Lung (tissue), 12 donors: ENCODE measurements around the gene CAPS2. TPM values are rescaled to one million over a fixed set of nuclear protein-coding genes. Genes with fewer than 3 reads are reported as not detected.
A peak's percentile ranks its signal among the peaks of the same experiment; 100 is the strongest.

Source experiments
- ATAC-seq: fragments of 200-7000 bp; cut with Tn5 transposase; one replicate; pipeline ENCODE4 v1.9.1; 2020; ENCODE audit warnings: moderate number of reproducible peaks; ENCODE audit not compliant: insufficient read depth, low FRiP score
- DNase-seq, 3 donors: peaks; one replicate each; pipeline ENCODE4 v3.0.0-alpha.2; 2013 to 2017
- H3K27ac ChIP-seq, 2 donors: one replicate each; pipeline ENCODE4 v1.5.1; 2013; ENCODE audit warnings: mild to moderate bottlenecking in 2 of 2, moderate library complexity in 2 of 2, control low read depth in 1 of 2, inconsistent platforms in 1 of 2, low read depth in 1 of 2, low read length in 1 of 2
- H3K27me3 ChIP-seq, 3 donors: one replicate each; pipeline ENCODE4 v1.5.1; 2013; ENCODE audit warnings: low read length in 2 of 3; ENCODE audit not compliant: control insufficient read depth in 3 of 3, insufficient read depth in 3 of 3
- H3K36me3 ChIP-seq, 4 donors: one replicate each; pipeline ENCODE4 v1.5.1; 2013; ENCODE audit warnings: low read length in 4 of 4, mild to moderate bottlenecking in 1 of 4, moderate library complexity in 1 of 4; ENCODE audit not compliant: control insufficient read depth in 4 of 4, insufficient read depth in 4 of 4
- H3K4me1 ChIP-seq, 5 donors: one replicate each; pipeline ENCODE4 v1.5.1; 2013; ENCODE audit warnings: low read length in 5 of 5, mild to moderate bottlenecking in 2 of 5, moderate library complexity in 1 of 5; ENCODE audit not compliant: control insufficient read depth in 5 of 5, insufficient read depth in 5 of 5
- H3K4me3 ChIP-seq: one replicate; pipeline ENCODE4 v1.5.1; 2013; ENCODE audit warnings: mild to moderate bottlenecking, control low read depth, moderate library complexity
- H3K9ac ChIP-seq, 2 donors: one replicate each; pipeline ENCODE4 v1.5.1; 2013; ENCODE audit warnings: low read length in 2 of 2, control low read depth in 1 of 2; ENCODE audit not compliant: insufficient read depth in 1 of 2
- H3K9me3 ChIP-seq, 4 donors: one replicate each; pipeline ENCODE4 v1.5.1; 2013; ENCODE audit warnings: low read length in 3 of 4, mild to moderate bottlenecking in 1 of 4, moderate library complexity in 1 of 4; ENCODE audit not compliant: control insufficient read depth in 4 of 4, insufficient read depth in 3 of 4
- WGBS, 2 donors: extraction: QIAGEN DNeasy Blood & Tissue Kit; methylation state at CpG; one replicate each; pipeline ENCODE4 v1.1.7; 2013; 5-methylcytosine and 5-hydroxymethylcytosine counted together
- polyA plus RNA-seq, 2 donors: library from polyadenylated mRNA; stranded (reverse); fragments of 200-250 nt; gene quantifications; one replicate each; pipeline ENCODE4 v1.2.1, GENCODE V29; 2013
- total RNA-seq, 2 donors: library from RNA; depleted of rRNA in 1 of 2; stranded (reverse); fragments of >200 nt in 1 of 2; gene quantifications; one replicate each; pipeline ENCODE4 v1.2.1, GENCODE V29; 2014 to 2021
- TF ChIP-seq, protein P1 (sequence below): IDR thresholded peaks from 2 replicates; pipeline ENCODE4 v1.5.1; 2012; ENCODE audit warnings: mild to moderate bottlenecking; ENCODE audit errors: control extremely low read depth, extremely low read depth
- donor health status: control.
- donor health status: control.
- donor health status: Bipolar disorder and iron deficiency.
- donor health status: healthy.
- donor health status: DM: yes; HTN: yes; CAD: no.

Gene CAPS2
- total and polyA plus RNA-seq, 4 donors: 2.5 to 11.9 (median 7.4) TPM

DNA sequence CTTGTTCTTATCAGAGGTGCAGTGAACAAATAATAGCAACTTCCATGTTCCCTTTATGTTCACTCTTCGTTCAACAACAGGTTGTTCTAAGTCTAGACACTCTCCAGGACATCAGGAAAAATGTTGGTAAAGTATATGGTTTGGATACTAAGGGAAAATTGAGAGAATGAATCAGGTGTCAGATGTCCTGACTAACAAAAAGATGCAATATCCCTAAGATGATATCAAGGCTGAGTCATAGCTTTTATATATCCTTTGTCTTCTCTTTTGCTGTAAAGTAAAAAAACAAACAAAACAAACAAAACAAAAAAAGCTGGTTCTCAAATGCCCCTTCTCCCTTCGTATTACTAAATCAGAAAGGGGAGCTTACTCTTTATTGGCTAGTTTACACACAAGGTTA is 15.4 kb upstream of the CAPS2 start:
- H3K4me1 ChIP-seq: no peaks in the 10 kb centered on the region
- TF ChIP-seq, protein P1, sequence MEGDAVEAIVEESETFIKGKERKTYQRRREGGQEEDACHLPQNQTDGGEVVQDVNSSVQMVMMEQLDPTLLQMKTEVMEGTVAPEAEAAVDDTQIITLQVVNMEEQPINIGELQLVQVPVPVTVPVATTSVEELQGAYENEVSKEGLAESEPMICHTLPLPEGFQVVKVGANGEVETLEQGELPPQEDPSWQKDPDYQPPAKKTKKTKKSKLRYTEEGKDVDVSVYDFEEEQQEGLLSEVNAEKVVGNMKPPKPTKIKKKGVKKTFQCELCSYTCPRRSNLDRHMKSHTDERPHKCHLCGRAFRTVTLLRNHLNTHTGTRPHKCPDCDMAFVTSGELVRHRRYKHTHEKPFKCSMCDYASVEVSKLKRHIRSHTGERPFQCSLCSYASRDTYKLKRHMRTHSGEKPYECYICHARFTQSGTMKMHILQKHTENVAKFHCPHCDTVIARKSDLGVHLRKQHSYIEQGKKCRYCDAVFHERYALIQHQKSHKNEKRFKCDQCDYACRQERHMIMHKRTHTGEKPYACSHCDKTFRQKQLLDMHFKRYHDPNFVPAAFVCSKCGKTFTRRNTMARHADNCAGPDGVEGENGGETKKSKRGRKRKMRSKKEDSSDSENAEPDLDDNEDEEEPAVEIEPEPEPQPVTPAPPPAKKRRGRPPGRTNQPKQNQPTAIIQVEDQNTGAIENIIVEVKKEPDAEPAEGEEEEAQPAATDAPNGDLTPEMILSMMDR: no peak
- WGBS, 2 donors: 80 to 91% methylated on average over 2 of the region's 2 CpGs
- no peak overlapping the region for H3K27ac ChIP-seq
- H3K27me3 ChIP-seq: peaks cover 0 to 3% (median 0%) of the 10 kb centered on the region in 3 donors
- DNase-seq (no peak), ATAC-seq (no peak)
- H3K9ac ChIP-seq: no peak overlapping the region
- H3K9me3 ChIP-seq: no peaks in the 10 kb centered on the region
- no peak overlapping the region for H3K4me3 ChIP-seq
- no peaks in the 10 kb centered on the region for H3K36me3 ChIP-seq

DNA sequence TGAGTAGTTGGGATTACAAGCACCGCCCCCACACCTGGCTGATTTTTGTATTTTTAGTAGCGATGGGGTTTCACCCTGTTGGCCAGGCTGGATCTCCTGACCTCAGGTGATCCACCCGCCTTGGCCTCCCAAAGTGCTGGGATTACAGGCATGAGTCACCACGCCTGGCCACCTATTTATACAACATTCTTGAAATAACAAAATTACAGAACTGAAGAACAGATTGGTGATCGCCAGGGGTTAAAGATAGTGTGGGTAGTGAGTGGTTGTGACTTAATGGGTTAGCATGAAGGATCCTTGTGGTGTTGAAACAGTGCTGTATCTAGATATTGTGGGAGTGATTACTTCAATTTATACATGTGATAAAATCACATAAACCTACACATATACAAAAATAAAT is 11.7 kb upstream of the CAPS2 start:
- ATAC-seq (no peak), DNase-seq (no peak)
- TF ChIP-seq, protein P1: no peak
- no peak overlapping the region for H3K4me3 ChIP-seq
- H3K27ac ChIP-seq: no peak overlapping the region
- no peaks in the 10 kb centered on the region for H3K36me3 ChIP-seq
- H3K9ac ChIP-seq: no peak overlapping the region
- peaks cover 0 to 3% (median 0%) of the 10 kb centered on the region in 3 donors for H3K27me3 ChIP-seq
- H3K4me1 ChIP-seq: no peaks in the 10 kb centered on the region
- no peaks in the 10 kb centered on the region for H3K9me3 ChIP-seq
- WGBS, 2 donors: 93 to 95% methylated on average over 5 of the region's 5 CpGs

DNA sequence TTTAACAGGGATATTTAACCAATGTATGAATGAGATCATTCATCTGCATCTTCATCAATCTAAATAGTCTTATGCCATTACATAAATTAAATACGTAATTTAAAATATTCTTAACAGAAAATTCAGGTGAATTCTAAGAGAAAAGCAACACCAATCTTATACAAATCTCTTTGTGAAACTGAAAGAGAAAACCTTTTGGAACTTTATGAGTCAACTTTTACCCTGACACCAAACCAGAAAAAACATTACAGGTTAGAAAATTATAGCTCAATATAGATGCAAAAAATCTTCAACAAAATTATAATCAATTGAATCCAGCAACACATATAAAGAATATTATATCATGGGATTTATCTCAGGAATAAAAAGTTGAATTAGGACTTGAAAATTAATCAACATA is 7.8 kb upstream of the CAPS2 start:
- Histone ChIP-seq H3K9me3 (no peaks in the 10 kb centered on the region), H3K4me1 (no peaks in the 10 kb centered on the region), H3K4me3 (no peak overlapping the region), H3K27me3 (peaks cover 0 to 17% (median 15%) of the 10 kb centered on the region in 3 donors), H3K27ac (no peak overlapping the region), H3K36me3 (no peaks in the 10 kb centered on the region), H3K9ac (no peak overlapping the region)
- 89 to 95% methylated on average over 1 of the region's 1 CpG for WGBS, 2 donors
- DNase-seq: no peak
- no peak for ATAC-seq
- TF ChIP-seq, protein P1: no peak

DNA sequence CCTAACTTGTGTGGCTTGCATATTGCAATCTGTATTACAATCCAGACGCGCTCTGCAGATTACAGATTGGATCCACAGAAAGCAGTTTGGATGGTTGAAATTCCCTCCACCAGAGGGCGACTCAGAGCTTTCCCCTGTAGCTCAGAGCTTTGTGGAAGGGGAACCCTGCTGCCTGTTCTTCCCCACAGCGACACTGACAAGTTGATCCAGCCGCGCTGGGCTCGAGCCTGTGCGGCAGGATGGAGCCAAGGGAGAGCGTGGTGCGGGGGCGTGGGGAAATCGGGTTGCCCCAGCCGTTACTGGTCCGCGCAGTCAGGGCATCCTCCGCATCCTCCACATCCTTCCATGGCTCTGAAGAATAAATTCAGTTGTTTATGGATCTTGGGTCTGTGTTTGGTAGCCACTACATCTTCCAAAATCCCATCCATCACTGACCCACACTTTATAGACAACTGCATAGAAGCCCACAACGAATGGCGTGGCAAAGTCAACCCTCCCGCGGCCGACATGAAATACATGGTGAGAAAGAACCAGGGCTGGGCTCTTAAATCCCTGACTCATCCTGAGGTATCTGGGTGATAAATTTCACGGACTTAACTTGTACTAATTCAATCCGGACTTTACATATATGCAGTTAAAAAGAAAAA is 4.4 kb upstream of the CAPS2 start, which contains the start of gene GLIPR1L1:
Gene GLIPR1L1 (plus strand): TSS at position 287 of the 647 bp plus-strand sequence. CDS start 59 bp downstream, at position 346.
- H3K4me3 ChIP-seq: no peak within 1 kb of the TSS
- no peak within 1 kb of the TSS for H3K9ac ChIP-seq
- H3K4me1 ChIP-seq: peaks cover 0 to 5% (median 0%) of the 10 kb centered on the region in 5 donors
- H3K27ac ChIP-seq: no peak within 1 kb of the TSS
- no peaks in the 10 kb centered on the region for H3K9me3 ChIP-seq
- no peaks in the 10 kb centered on the region for H3K36me3 ChIP-seq
- TF ChIP-seq, protein P1: peak; percentile 84
- ATAC-seq (peak; percentile 91), DNase-seq (peak; percentile 90 to 93 (median 90))
- peaks cover 0 to 15% (median 14%) of the 10 kb centered on the region in 3 donors for H3K27me3 ChIP-seq
- 3 to 6% methylated on average over 22 to 23 of the region's 23 CpGs for WGBS, 2 donors
